Measurements from ENCODE around the gene RIPOR2. TPM values are rescaled to one million over a fixed set of nuclear protein-coding genes. Genes with fewer than 3 reads are reported as not detected.

RIPOR2 gene
- total RNA-seq, 1 donor from 2014 or later = 1.6 TPM

GRCh38 chr6:24838081-24838480 lies 97.7 kb downstream of the RIPOR2 start:
- H3K4me3 ChIP-seq (ENCODE audit: low read depth, low read length) = no peak overlapping the region
- no peak for DNase-seq (ENCODE audit: low read depth)
- TF ChIP-seq CTCF (conservative IDR thresholded peaks at IDR 0.05; ENCODE audit: low read depth, low read length) = no peak

GRCh38 chr6:24836109-24836508 lies 99.7 kb downstream of the RIPOR2 start:
- no peak overlapping the region for H3K4me3 ChIP-seq (ENCODE audit: low read depth, low read length)
- no peak for TF ChIP-seq CTCF (conservative IDR thresholded peaks at IDR 0.05; ENCODE audit: low read depth, low read length)
- DNase-seq (ENCODE audit: low read depth) = no peak

DNA sequence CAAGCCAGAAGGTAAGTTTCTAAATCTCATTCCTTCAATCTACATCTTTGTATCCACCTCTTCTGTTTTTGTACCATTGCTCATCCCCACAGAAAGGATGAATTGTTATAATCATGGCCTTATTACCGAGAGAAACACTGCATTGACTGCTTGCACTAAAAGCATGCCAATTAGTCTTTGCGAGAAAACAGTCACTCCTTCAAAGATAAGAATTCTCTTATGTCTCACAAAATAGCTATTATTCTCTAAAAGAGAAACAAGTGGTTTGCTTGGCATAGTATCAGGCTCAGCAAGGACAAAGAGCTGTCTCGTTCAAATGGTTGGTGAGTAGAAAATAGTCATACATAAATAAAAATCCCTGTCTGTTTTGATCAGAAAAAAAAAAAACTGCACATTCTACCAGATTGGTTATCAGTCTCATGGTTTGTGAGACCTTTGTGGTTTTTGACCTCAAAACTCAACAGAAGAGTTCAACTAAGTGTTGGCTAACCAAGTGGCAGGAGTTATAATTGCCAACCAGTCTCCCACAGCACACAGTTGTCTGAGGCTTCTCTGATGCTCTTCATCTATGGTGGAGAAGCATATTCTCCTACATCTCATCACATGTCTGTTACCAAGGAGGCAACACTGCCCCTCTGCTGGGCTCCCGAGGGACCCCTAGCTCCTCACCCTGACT lies 101.9 kb downstream of the RIPOR2 start:
- DNase-seq (ENCODE audit: low read depth) = no peak
- TF ChIP-seq CTCF (conservative IDR thresholded peaks at IDR 0.05; ENCODE audit: low read depth, low read length) = no peak
- H3K4me3 ChIP-seq (ENCODE audit: low read depth, low read length) = no peak overlapping the region

- TF ChIP-seq CTCF (conservative IDR thresholded peaks at IDR 0.05; ENCODE audit: low read depth, low read length) = no peak
These were observed 103.0 kb downstream of the RIPOR2 start for GRCh38 chr6:24832794-24833193.

GRCh38 chr6:24831771-24832716 lies 103.7 kb downstream of the RIPOR2 start:
- no peak for TF ChIP-seq CTCF (conservative IDR thresholded peaks at IDR 0.05; ENCODE audit: low read depth, low read length)
- DNase-seq (ENCODE audit: low read depth) = no peak
- no peak overlapping the region for H3K4me3 ChIP-seq (ENCODE audit: low read depth, low read length)

More at GRCh38 chr6:24832794-24833193, 103.0 kb downstream of the RIPOR2 start:
- DNase-seq (ENCODE audit: low read depth) = no peak
- no peak overlapping the region for H3K4me3 ChIP-seq (ENCODE audit: low read depth, low read length)

DNA sequence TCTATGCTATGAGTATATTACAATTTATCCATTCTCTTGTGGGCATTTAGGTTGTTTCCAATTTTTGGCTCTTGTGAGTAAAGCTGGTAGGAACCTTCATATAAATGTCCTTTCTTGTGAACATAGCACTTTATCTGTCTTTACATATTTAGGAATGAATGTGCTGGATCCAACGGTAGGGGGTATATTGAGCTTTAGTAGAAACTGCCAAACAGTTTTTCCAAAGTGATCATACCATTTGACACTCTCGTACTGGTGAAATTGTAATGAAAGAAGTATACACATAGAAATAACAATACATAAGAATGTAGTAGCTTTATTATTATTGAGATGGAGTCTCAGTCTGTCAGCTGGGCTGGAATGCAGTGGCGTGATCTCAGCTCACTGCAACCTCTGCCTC lies 106.1 kb downstream of the RIPOR2 start:
- no peak for TF ChIP-seq CTCF (conservative IDR thresholded peaks at IDR 0.05; ENCODE audit: low read depth, low read length)
- DNase-seq (ENCODE audit: low read depth) = no peak
- H3K4me3 ChIP-seq (ENCODE audit: low read depth, low read length) = no peak overlapping the region

Measured in epithelial cell of proximal tubule (primary cell).